ENCODE results near the gene MAP2K4.

MAP2K4 gene

GRCh38 chr17:12178644-12179330, 158.1 kb downstream of the MAP2K4 start:
- no peak for DNase-seq

GRCh38 chr17:12180644-12181261, 160.1 kb downstream of the MAP2K4 start:
- peak; percentile 42 for DNase-seq

- no peak for DNase-seq
Measured at GRCh38 chr17:12187658-12188057, 167.0 kb downstream of the MAP2K4 start.

GRCh38 chr17:12193144-12193735, 172.6 kb downstream of the MAP2K4 start:
- DNase-seq, result no peak
